Dendritic cell treated with granulocyte-macrophage colony-stimulating factor and Interleukin-4, amounts not matched to agents 40 ng/mL and 50 ng/mL, for 4 days (primary cell): ENCODE results near the gene MFRP.

Experiments
- H3K27ac Mint-ChIP-seq: one replicate; pipeline ENCODE4 v1.8.0; 2022; ENCODE audit warnings: mild to moderate bottlenecking, mixed read lengths
- H3K27me3 Mint-ChIP-seq: one replicate; pipeline ENCODE4 v1.8.0; 2022; ENCODE audit warnings: mild to moderate bottlenecking, mixed read lengths
- H3K36me3 Mint-ChIP-seq: one replicate; pipeline ENCODE4 v1.8.0; 2022; ENCODE audit warnings: low read depth, mixed read lengths
- H3K4me1 Mint-ChIP-seq: one replicate; pipeline ENCODE4 v1.8.0; 2022; ENCODE audit warnings: low read depth, mixed read lengths
- H3K4me3 Mint-ChIP-seq: one replicate; pipeline ENCODE4 v1.8.0; 2022; ENCODE audit warnings: mild to moderate bottlenecking, moderate library complexity, mixed read lengths
- H3K9me3 Mint-ChIP-seq: one replicate; pipeline ENCODE4 v1.8.0; 2022; ENCODE audit warnings: mixed read lengths
- intact Hi-C: fragments of 100-400 bp; cut with micrococcal nuclease; formaldehyde crosslinking; loops from one replicate; pipeline ENCODE4 v1.15.0; 2022

MFRP gene

GRCh38 chr11:119367661-119368120, 21.2 kb upstream of the MFRP start:
- peaks cover 70% of the 10 kb centered on the region for H3K27me3 Mint-ChIP-seq
- H3K27ac Mint-ChIP-seq, result no peak overlapping the region
- intact Hi-C loops, result no loop called here
- H3K36me3 Mint-ChIP-seq, result no peaks in the 10 kb centered on the region
- H3K4me1 Mint-ChIP-seq, result peaks cover 21% of the 10 kb centered on the region
- H3K9me3 Mint-ChIP-seq, result no peaks in the 10 kb centered on the region
- H3K4me3 Mint-ChIP-seq, result no peak overlapping the region

DNA sequence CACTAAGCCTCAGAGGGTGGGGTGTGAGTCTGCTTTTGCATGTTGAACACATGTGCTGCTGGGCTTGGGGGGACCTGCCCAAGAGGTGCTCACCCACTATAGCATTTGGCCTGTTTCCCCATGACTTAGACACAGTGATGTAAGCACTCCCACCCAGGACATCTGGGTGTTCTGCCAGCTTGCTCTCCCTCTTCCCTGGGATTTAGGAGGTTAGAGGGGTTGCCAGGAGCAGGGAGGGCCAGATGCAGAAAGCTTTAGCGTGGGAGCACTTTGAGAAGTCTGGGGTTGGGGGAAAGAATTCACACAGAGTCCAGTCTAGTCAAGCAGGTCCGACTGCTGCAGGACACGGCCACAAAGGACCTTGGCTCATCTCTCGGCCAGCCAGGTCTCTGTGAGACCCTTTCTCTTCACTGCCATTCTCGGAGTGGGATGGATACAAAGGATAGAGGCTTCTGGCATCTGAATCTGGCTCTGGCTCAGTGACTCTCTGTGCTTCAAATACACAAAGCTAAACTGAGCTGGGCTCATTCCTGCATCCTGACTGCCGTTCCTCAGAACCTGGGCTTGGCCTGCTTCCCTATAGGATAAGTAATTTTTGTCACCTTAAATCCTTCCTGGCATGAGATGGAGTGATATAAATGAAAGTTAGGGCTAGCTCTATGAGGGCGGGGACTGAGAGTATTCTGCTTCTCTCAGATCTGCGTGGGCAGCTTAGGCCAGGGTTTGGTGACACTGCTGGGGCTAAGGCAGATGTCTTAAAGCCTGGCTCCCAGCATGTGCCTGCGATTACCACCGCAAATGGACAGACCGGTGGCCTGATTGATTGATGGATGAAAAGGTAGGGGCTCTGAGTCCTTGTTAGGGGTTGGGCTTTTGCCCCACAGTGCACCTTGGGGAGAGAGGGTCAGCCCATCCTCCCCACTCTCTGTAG, 20.4 kb upstream of the MFRP start:
- intact Hi-C loops, result no loop called here
- H3K4me3 Mint-ChIP-seq, result no peak overlapping the region
- peaks cover 28% of the 10 kb centered on the region for H3K4me1 Mint-ChIP-seq
- H3K27me3 Mint-ChIP-seq, result peaks cover 77% of the 10 kb centered on the region
- H3K36me3 Mint-ChIP-seq, result no peaks in the 10 kb centered on the region
- H3K9me3 Mint-ChIP-seq, result no peaks in the 10 kb centered on the region
- no peak overlapping the region for H3K27ac Mint-ChIP-seq

DNA sequence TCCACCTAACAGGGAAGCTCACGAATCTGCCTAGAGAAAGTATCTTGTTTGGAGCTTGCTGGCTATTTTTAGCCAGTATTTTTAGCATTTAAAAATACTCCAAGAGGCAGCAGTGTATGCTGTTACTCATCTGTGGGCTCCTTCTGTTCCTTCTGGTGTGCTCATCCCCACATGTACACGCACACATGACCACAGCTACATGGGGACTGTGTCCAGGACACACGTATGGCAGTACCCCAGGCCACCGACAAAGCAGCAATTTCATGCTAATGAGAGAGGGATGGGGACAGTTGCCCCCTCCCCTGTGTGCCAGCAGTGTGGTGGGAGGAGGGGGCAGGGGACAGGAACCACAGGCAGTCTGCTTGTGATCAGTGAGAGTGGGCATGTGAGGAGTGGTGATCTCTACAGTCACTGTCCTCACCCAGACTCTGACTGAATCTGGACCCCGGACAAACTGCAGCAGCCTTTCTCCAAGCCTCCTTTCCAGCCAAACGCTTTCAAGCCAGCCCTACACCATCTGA, 18.6 kb upstream of the MFRP start:
- H3K4me1 Mint-ChIP-seq, result peaks cover 29% of the 10 kb centered on the region
- no peaks in the 10 kb centered on the region for H3K36me3 Mint-ChIP-seq
- intact Hi-C loops, result no loop called here
- no peak overlapping the region for H3K27ac Mint-ChIP-seq
- H3K4me3 Mint-ChIP-seq, result no peak overlapping the region
- H3K27me3 Mint-ChIP-seq, result peaks cover 75% of the 10 kb centered on the region
- H3K9me3 Mint-ChIP-seq, result no peaks in the 10 kb centered on the region

GRCh38 chr11:119363851-119364590, 17.5 kb upstream of the MFRP start:
- peaks cover 40% of the 10 kb centered on the region for H3K4me1 Mint-ChIP-seq
- H3K4me3 Mint-ChIP-seq, result peak overlapping the region; percentile 50
- H3K27ac Mint-ChIP-seq, result no peak overlapping the region
- H3K9me3 Mint-ChIP-seq, result no peaks in the 10 kb centered on the region
- intact Hi-C loops, result no loop called here
- no peaks in the 10 kb centered on the region for H3K36me3 Mint-ChIP-seq
- peaks cover 70% of the 10 kb centered on the region for H3K27me3 Mint-ChIP-seq

- H3K27me3 Mint-ChIP-seq, result peaks cover 67% of the 10 kb centered on the region
- peaks cover 40% of the 10 kb centered on the region for H3K4me1 Mint-ChIP-seq
- intact Hi-C loops, result no loop called here
- peak overlapping the region; percentile 50 for H3K4me3 Mint-ChIP-seq
- no peak overlapping the region for H3K27ac Mint-ChIP-seq
- H3K9me3 Mint-ChIP-seq, result no peaks in the 10 kb centered on the region
- H3K36me3 Mint-ChIP-seq, result no peaks in the 10 kb centered on the region
Measured at GRCh38 chr11:119363081-119363850, 16.8 kb upstream of the MFRP start.

DNA sequence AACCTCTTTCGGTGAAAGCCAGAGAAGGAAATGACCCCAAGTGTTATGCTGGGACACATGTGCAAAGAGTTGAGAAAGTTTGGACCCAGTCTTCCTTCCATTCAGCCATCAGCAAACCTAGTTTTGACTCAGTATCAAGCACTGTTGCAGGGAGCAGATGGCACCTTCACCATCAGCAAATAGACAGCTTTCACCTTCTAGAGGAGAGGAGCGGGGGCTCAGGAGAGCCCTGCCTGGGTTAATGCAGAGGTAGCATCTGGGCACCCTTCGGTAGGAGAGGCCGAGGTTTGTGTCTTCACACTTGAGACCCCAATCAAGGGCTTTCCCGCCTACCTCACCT, 16.2 kb upstream of the MFRP start:
- peaks cover 37% of the 10 kb centered on the region for H3K4me1 Mint-ChIP-seq
- H3K9me3 Mint-ChIP-seq, result no peaks in the 10 kb centered on the region
- intact Hi-C loops, result no loop called here
- no peak overlapping the region for H3K27ac Mint-ChIP-seq
- H3K36me3 Mint-ChIP-seq, result no peaks in the 10 kb centered on the region
- no peak overlapping the region for H3K4me3 Mint-ChIP-seq
- H3K27me3 Mint-ChIP-seq, result peaks cover 68% of the 10 kb centered on the region

- no peak overlapping the region for H3K4me3 Mint-ChIP-seq
- H3K27ac Mint-ChIP-seq, result no peak overlapping the region
- H3K27me3 Mint-ChIP-seq, result peaks cover 69% of the 10 kb centered on the region
- no peaks in the 10 kb centered on the region for H3K36me3 Mint-ChIP-seq
- no peaks in the 10 kb centered on the region for H3K9me3 Mint-ChIP-seq
- intact Hi-C loops, result no loop called here
- peaks cover 38% of the 10 kb centered on the region for H3K4me1 Mint-ChIP-seq
Measured at GRCh38 chr11:119361941-119362725, 15.6 kb upstream of the MFRP start.

DNA sequence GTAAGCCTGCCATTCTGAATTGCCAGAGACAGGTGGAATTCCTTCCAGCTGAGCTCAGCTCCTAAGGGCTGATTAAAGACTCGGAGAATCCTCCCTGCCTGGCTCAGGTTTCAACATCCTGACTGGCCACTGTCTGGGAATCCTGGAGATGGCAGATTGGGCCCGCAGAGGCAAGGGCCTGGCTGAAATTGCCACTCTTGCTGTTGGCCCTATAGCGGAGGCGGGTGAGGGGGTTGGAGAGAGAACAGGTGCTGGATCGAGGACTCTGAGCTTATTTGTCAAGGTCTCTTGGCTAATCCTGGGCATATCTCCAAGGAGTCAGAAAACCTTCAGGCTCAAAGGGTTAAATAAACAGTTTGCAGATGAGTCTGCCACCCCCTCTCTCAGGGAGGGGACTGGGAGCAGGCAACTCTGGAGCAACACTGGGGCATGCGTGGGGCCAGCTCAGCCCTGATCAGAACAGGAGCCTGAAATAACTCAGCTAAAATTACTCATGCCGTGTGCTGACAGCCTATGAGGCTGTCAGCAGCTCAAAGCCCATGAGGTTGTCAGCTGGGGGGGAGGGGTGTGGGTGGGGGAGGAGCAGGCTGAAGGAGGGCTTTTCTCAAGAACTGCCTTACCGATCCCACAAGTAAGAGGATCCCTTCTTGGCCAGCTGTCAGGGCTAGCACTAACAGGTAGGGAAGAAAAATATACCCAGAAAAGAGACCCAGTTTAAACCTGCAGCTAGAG, 14.7 kb upstream of the MFRP start:
- H3K27ac Mint-ChIP-seq, result no peak overlapping the region
- H3K27me3 Mint-ChIP-seq, result peaks cover 68% of the 10 kb centered on the region
- H3K36me3 Mint-ChIP-seq, result no peaks in the 10 kb centered on the region
- intact Hi-C loops, result no loop called here
- no peaks in the 10 kb centered on the region for H3K9me3 Mint-ChIP-seq
- peaks cover 46% of the 10 kb centered on the region for H3K4me1 Mint-ChIP-seq
- H3K4me3 Mint-ChIP-seq, result no peak overlapping the region

GRCh38 chr11:119359365-119360214, 13.1 kb upstream of the MFRP start:
- Mint-ChIP-seq H3K4me3 (no peak overlapping the region), H3K36me3 (no peaks in the 10 kb centered on the region), H3K4me1 (peaks cover 46% of the 10 kb centered on the region), H3K27ac (peak overlapping the region; percentile 16), H3K27me3 (peaks cover 65% of the 10 kb centered on the region), H3K9me3 (no peaks in the 10 kb centered on the region)
- intact Hi-C loops, result no loop called here

DNA sequence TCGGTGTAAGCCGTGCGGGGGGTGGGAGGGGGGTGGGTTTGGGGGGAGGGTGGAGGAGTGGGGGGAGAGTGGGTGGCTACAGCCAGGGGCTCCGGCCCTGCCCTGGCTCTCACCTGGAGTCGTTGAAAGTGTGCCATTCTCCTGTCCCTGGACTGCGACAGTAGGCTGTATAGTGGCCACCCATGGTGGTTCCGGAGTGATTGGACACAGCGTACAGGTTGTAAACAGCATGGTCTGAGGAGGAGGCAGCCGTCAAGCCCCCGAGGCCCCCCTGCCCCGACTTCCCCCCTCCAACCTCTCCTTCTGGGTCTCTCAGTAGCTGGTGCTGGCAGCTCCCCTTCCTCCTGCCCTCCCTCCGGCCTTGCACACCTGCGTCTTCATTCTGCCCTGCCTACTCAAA, 10.6 kb upstream of the MFRP start:
- no peak overlapping the region for H3K27ac Mint-ChIP-seq
- H3K36me3 Mint-ChIP-seq, result no peaks in the 10 kb centered on the region
- peaks cover 28% of the 10 kb centered on the region for H3K4me1 Mint-ChIP-seq
- H3K9me3 Mint-ChIP-seq, result no peaks in the 10 kb centered on the region
- intact Hi-C loops, result loop anchor here (2.0 kb wide), 1 partner anchor 118 kb away; no protein-coding TSS in a partner anchor
- H3K27me3 Mint-ChIP-seq, result peaks cover 62% of the 10 kb centered on the region
- no peak overlapping the region for H3K4me3 Mint-ChIP-seq

DNA sequence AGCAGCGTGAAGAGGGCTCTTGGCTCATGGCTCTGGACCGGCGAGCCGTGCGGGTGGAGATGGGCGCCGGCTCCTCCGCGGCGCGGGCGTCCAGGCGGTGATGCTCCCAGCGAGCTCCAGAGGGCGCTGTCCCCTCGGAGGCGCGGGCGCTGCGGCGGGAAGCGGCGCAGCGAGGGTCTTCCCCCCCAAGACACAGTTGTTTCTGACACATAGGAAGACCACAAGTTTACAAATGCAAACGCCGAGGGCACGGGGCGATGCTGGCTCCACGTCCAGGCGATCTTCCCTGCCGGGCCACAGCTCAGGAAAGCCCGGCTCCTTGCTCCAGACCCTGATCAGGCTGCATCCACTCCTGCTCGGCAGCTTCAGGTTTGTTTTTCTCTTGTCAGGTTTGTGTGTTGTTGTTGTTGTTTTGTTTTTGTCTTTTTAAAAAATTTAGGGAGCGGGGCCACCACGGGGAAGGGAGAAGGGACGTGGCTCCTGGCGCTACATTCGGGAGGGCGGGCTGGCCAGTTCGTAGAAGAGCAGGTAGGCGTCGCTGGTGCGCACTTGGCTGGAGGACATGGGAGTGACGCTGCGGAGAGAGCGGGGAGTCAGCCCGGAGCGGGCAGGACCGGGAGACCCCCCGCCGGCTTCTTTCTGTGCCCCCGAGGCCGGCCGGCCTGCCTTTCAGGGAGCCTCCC, 10.0 kb upstream of the MFRP start:
- Mint-ChIP-seq H3K9me3 (no peaks in the 10 kb centered on the region), H3K36me3 (no peaks in the 10 kb centered on the region), H3K27ac (peak overlapping the region; percentile 50), H3K4me3 (peak overlapping the region; percentile 80), H3K4me1 (peaks cover 28% of the 10 kb centered on the region), H3K27me3 (peaks cover 62% of the 10 kb centered on the region)
- intact Hi-C loops, result loop anchor here (1.0 to 2.0 kb wide), 3 partner anchors 18 to 118 kb away; partner anchors contain the start of gene USP2
